Mesothelial cell of epicardium (in vitro differentiated cells): ENCODE results near the gene STRIT1. TPM values are rescaled to one million over a fixed set of nuclear protein-coding genes. Genes with fewer than 3 reads are reported as not detected.
A peak's percentile ranks its signal among the peaks of the same experiment; 100 is the strongest.
"Not testable (repeated sequence)": the region's sequence is repeated elsewhere in the genome, so short reads cannot be mapped to it uniquely, and the experiment has no call there.

Source experiments
- DNase-seq, 2 experiments: peaks; one replicate each; pipeline ENCODE4 v3.0.0; 2021; ENCODE audit warnings: low spot score in 2 of 2; ENCODE audit not compliant: unreplicated experiment in 2 of 2
- H3K27ac Mint-ChIP-seq: 2 replicates; pipeline ENCODE4 v1.8.0; 2021; ENCODE audit warnings: mixed read lengths
- H3K27me3 Mint-ChIP-seq: 2 replicates; pipeline ENCODE4 v1.8.0; 2021; ENCODE audit warnings: low read depth, mixed read lengths
- H3K36me3 Mint-ChIP-seq: 2 replicates; pipeline ENCODE4 v1.8.0; 2021; ENCODE audit warnings: mixed read lengths
- H3K4me1 Mint-ChIP-seq: 2 replicates; pipeline ENCODE4 v1.8.0; 2021; ENCODE audit warnings: mixed read lengths
- H3K4me3 Mint-ChIP-seq: 2 replicates; pipeline ENCODE4 v1.8.0; 2021; ENCODE audit warnings: mild to moderate bottlenecking, moderate library complexity, mixed read lengths
- H3K9me3 Mint-ChIP-seq: 2 replicates; pipeline ENCODE4 v1.8.0; 2021; ENCODE audit warnings: mixed read lengths
- CTCF ChIP-seq: fragments of 200-600 bp; sonication (generic); IDR thresholded peaks from one replicate; pipeline ENCODE4 v1.5.0; 2021; ENCODE audit warnings: antibody characterized with exemption; ENCODE audit not compliant: unreplicated experiment
- total RNA-seq: library from RNA; stranded (reverse); gene quantifications from 3 replicates; pipeline ENCODE4 v1.2.1, GENCODE V29; 2021

Gene STRIT1
- total RNA-seq, 1 donor from 2014 or later = not detected

DNA sequence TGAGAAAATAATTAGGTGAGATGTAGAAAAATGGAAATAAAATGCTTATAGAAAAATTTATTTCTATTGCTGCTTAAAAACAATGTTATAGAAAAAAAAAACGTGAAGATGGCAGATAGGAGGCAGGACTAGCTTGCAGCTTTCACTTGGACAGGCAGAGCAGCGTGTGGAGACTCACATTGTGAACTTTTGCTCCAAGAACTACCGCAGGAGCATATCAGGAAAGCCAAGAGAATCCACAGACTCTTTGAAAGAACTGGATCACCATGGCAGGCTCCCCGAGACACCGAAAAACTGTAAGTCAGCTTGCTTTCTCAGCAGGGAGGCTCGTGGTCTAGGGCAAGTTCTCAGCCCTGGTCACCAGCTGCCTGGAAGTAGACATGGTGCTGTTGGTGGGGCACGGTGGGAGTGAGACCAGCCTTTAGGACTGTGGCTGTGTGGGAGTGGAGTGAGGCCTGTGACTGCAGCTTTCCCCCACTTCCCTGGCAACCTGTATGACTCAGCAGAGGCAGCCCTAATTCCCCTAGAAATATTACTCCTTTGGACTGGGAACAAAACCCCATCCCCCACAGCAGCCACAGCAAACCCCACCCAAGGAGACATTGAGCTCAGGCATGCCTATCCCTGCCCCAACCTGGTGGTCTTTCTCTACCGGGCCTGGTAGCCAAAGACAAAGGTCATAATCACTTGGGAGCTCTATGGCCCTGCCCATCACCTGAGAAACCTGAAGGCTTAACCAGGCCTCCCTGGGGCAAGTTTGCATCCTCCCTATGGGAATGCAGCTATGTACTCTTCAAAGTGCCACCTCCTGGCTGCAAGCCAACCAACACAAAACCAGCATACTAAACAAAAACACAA is 22.8 kb downstream of the STRIT1 start:
- TF ChIP-seq CTCF = no peak
- Mint-ChIP-seq H3K27ac (peak overlapping the region; percentile 90), H3K9me3 (peaks cover 13% of the 10 kb centered on the region), H3K4me3 (no peak overlapping the region), H3K27me3 (no peaks in the 10 kb centered on the region), H3K36me3 (peaks cover 3% of the 10 kb centered on the region), H3K4me1 (peaks cover 21% of the 10 kb centered on the region)
- no peak for DNase-seq

DNA sequence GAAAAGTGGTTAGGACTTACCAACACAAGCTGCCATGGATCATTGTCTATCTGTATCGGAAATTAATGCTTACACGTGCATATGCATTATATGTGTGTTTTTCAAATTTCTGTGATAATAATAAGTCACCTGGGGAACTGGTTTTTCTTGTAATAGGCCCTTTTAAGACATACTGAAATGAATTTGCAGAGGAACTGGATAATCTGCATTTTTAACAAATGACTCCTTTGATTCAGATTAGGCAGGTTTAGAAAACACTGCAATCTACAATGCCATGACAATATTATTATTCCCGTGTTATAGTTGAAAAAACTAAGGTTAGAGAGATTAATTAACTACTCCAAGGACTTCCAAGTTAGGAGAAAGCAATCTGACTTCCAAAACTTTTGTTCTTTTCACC is 23.4 kb downstream of the STRIT1 start:
- DNase-seq = no peak
- no peak overlapping the region for H3K4me3 Mint-ChIP-seq
- H3K36me3 Mint-ChIP-seq = peaks cover 3% of the 10 kb centered on the region
- TF ChIP-seq CTCF = no peak
- peaks cover 13% of the 10 kb centered on the region for H3K9me3 Mint-ChIP-seq
- no peaks in the 10 kb centered on the region for H3K27me3 Mint-ChIP-seq
- H3K4me1 Mint-ChIP-seq = peaks cover 21% of the 10 kb centered on the region
- H3K27ac Mint-ChIP-seq = peak overlapping the region; percentile 90

GRCh38 chr3:155262855-155263254 is 30.6 kb downstream of the STRIT1 start:
- H3K27ac Mint-ChIP-seq, H3K4me1 Mint-ChIP-seq, H3K4me3 Mint-ChIP-seq, H3K27me3 Mint-ChIP-seq, DNase-seq, H3K9me3 Mint-ChIP-seq, H3K36me3 Mint-ChIP-seq: not testable (repeated sequence)

GRCh38 chr3:155262295-155262694 is 31.2 kb downstream of the STRIT1 start:
- Mint-ChIP-seq H3K4me1 (peaks cover 8% of the 10 kb centered on the region), H3K27ac (no peak overlapping the region), H3K9me3 (peaks cover 4% of the 10 kb centered on the region), H3K36me3 (no peaks in the 10 kb centered on the region), H3K4me3 (no peak overlapping the region), H3K27me3 (no peaks in the 10 kb centered on the region)
- no peak for DNase-seq
- TF ChIP-seq CTCF = no peak

GRCh38 chr3:155254445-155254844 is 39.0 kb downstream of the STRIT1 start:
- no peak overlapping the region for H3K4me3 Mint-ChIP-seq
- peaks cover 7% of the 10 kb centered on the region for H3K9me3 Mint-ChIP-seq
- no peaks in the 10 kb centered on the region for H3K27me3 Mint-ChIP-seq
- TF ChIP-seq CTCF = no peak
- DNase-seq = no peak
- no peaks in the 10 kb centered on the region for H3K4me1 Mint-ChIP-seq
- no peak overlapping the region for H3K27ac Mint-ChIP-seq
- peaks cover 1% of the 10 kb centered on the region for H3K36me3 Mint-ChIP-seq

DNA sequence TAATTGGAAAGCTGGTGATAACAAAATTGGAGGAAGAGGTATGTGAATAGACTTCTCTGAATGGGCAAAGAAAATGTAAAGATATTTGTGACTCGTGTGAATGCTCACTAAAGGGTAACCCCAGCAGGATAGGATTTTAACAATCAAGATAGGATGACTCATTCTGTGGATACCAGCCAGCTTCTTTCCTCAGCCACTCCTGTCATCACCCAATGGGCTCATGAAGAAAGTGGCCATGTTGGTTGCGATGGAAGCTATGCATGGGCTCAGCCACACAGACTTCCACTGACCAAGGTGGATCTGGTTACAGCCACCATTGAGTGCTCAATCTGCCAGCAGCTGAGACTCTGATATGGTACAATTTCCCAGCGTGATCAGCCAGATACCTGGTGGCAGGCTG is 40.9 kb downstream of the STRIT1 start:
- Mint-ChIP-seq H3K27ac (no peak overlapping the region), H3K4me3 (no peak overlapping the region), H3K4me1 (no peaks in the 10 kb centered on the region), H3K27me3 (no peaks in the 10 kb centered on the region), H3K9me3 (peaks cover 21% of the 10 kb centered on the region), H3K36me3 (peaks cover 4% of the 10 kb centered on the region)
- no peak for TF ChIP-seq CTCF
- DNase-seq = no peak
